ENCODE results near the gene ZNF518B. TPM values are rescaled to one million over a fixed set of nuclear protein-coding genes. Genes with fewer than 3 reads are reported as not detected.
A peak's percentile ranks its signal among the peaks of the same experiment; 100 is the strongest.

ZNF518B gene
- total and polyA plus RNA-seq, 9 of the 15 experiments (the other 6 are each of a cell fraction or from before 2014, with no cell fraction given), result 13.1 to 48.9 (median 37.5) TPM

- TF ChIP-seq SIX5 (IDR thresholded peaks at IDR 0.05; ENCODE audit: borderline replicate concordance in 1 of 2, insufficient read depth in 1 of 2, low read depth in 1 of 2, low read length in 2 of 2), result no peak
- no peak for TF ChIP-seq CBFB (CRISPR knock-in tag; IDR thresholded peaks at IDR 0.05)
- peak; percentile 83 for TF ChIP-seq BHLHE40 (IDR thresholded peaks at IDR 0.05; ENCODE audit: low read length)
- TF ChIP-seq RFX1 (IDR thresholded peaks at IDR 0.05), result no peak
- TF ChIP-seq ZBTB5 (IDR thresholded peaks at IDR 0.05), result no peak
- TF ChIP-seq, protein P1, sequence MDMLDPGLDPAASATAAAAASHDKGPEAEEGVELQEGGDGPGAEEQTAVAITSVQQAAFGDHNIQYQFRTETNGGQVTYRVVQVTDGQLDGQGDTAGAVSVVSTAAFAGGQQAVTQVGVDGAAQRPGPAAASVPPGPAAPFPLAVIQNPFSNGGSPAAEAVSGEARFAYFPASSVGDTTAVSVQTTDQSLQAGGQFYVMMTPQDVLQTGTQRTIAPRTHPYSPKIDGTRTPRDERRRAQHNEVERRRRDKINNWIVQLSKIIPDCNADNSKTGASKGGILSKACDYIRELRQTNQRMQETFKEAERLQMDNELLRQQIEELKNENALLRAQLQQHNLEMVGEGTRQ (CRISPR knock-in tag; IDR thresholded peaks at IDR 0.05), result peak; percentile 92
- TF ChIP-seq NCOA6 (IDR thresholded peaks at IDR 0.05), result no peak
- TF ChIP-seq TAF9B (IDR thresholded peaks at IDR 0.05; ENCODE audit: partially characterized antibody), result no peak
- no peak for TF ChIP-seq ZBTB26 (CRISPR knock-in tag; IDR thresholded peaks at IDR 0.05)
- TF ChIP-seq EHMT2 (IDR thresholded peaks at IDR 0.05), result no peak
- TF ChIP-seq, protein P2, sequence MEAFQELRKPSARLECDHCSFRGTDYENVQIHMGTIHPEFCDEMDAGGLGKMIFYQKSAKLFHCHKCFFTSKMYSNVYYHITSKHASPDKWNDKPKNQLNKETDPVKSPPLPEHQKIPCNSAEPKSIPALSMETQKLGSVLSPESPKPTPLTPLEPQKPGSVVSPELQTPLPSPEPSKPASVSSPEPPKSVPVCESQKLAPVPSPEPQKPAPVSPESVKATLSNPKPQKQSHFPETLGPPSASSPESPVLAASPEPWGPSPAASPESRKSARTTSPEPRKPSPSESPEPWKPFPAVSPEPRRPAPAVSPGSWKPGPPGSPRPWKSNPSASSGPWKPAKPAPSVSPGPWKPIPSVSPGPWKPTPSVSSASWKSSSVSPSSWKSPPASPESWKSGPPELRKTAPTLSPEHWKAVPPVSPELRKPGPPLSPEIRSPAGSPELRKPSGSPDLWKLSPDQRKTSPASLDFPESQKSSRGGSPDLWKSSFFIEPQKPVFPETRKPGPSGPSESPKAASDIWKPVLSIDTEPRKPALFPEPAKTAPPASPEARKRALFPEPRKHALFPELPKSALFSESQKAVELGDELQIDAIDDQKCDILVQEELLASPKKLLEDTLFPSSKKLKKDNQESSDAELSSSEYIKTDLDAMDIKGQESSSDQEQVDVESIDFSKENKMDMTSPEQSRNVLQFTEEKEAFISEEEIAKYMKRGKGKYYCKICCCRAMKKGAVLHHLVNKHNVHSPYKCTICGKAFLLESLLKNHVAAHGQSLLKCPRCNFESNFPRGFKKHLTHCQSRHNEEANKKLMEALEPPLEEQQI (IDR thresholded peaks at IDR 0.05), result no peak
- no peak for TF ChIP-seq NFRKB (IDR thresholded peaks at IDR 0.05; ENCODE audit: low read depth)
- TF ChIP-seq ZNF121 (CRISPR knock-in tag; conservative IDR thresholded peaks at IDR 0.05), result no peak
- TF ChIP-seq MEF2A (IDR thresholded peaks at IDR 0.05; ENCODE audit: control insufficient read depth, low read depth, low read length), result no peak
- TF ChIP-seq, protein P3, sequence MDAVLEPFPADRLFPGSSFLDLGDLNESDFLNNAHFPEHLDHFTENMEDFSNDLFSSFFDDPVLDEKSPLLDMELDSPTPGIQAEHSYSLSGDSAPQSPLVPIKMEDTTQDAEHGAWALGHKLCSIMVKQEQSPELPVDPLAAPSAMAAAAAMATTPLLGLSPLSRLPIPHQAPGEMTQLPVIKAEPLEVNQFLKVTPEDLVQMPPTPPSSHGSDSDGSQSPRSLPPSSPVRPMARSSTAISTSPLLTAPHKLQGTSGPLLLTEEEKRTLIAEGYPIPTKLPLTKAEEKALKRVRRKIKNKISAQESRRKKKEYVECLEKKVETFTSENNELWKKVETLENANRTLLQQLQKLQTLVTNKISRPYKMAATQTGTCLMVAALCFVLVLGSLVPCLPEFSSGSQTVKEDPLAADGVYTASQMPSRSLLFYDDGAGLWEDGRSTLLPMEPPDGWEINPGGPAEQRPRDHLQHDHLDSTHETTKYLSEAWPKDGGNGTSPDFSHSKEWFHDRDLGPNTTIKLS (IDR thresholded peaks at IDR 0.05; ENCODE audit: borderline replicate concordance, low read depth), result no peak
Observed at GRCh38 chr4:10495651-10496050, 38.4 kb upstream of the ZNF518B start (continued).

Data from K562 (cell line).